Measurements from ENCODE around the gene IMPG1. TPM values are rescaled to one million over a fixed set of nuclear protein-coding genes. Genes with fewer than 3 reads are reported as not detected.

The IMPG1 gene
- total and polyA plus RNA-seq, 2 of the 13 experiments (the other 11 are each of a cell fraction or from before 2014, with no cell fraction given) = not detected

DNA sequence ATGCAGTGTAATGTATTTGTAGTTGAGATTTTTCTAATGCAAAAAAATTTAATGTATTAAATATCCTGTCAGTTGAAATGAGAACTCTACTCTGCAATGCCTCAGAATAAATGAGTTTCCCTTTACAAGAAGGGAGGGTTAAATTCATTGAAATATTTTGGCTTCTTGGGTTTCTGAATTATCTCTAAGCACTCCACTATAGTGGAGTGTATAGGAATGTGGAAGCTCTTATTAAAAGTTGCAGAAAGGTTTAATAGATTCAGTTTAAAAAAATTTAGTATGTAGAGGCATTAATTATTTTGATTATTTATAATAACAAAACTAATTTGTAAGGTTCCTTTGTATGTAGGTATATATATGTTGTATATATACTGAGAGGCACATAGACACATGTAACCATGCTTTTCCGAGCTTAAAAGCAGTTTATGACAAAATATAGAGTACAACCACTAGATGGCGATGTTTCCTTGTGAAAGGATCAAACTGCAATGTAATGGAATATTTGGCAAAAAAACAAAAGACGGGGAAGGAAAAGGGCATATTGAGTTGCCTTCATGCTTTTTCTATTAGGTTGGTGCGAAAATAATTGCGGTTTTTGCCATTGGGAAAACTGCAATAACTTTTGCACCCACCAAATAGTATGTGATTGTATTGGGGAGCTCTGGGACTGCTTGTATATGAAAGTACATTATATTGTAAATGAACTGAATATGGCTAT is 179.2 kb downstream of the IMPG1 start (continued):
- TF ChIP-seq TFE3 (CRISPR knock-in tag; IDR thresholded peaks at IDR 0.05) (no peak), HOXA9 (CRISPR knock-in tag; IDR thresholded peaks at IDR 0.05; ENCODE audit: borderline replicate concordance) (no peak), MAX (IDR thresholded peaks at IDR 0.05) (no peak), ZBTB7A (CRISPR knock-in tag; IDR thresholded peaks at IDR 0.05) (no peak), SUZ12 (IDR thresholded peaks at IDR 0.05; ENCODE audit: low read depth, low read length) (no peak), SETDB1 (CRISPR knock-in tag; IDR thresholded peaks at IDR 0.05; ENCODE audit: borderline replicate concordance) (no peak), STAG1 (CRISPR knock-in tag; IDR thresholded peaks at IDR 0.05) (peak; percentile 73), EZH2 (conservative IDR thresholded peaks at IDR 0.05; ENCODE audit: low read depth, low read length) (no peak)
- TF ChIP-seq, protein P1, sequence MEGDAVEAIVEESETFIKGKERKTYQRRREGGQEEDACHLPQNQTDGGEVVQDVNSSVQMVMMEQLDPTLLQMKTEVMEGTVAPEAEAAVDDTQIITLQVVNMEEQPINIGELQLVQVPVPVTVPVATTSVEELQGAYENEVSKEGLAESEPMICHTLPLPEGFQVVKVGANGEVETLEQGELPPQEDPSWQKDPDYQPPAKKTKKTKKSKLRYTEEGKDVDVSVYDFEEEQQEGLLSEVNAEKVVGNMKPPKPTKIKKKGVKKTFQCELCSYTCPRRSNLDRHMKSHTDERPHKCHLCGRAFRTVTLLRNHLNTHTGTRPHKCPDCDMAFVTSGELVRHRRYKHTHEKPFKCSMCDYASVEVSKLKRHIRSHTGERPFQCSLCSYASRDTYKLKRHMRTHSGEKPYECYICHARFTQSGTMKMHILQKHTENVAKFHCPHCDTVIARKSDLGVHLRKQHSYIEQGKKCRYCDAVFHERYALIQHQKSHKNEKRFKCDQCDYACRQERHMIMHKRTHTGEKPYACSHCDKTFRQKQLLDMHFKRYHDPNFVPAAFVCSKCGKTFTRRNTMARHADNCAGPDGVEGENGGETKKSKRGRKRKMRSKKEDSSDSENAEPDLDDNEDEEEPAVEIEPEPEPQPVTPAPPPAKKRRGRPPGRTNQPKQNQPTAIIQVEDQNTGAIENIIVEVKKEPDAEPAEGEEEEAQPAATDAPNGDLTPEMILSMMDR (CRISPR knock-in tag; IDR thresholded peaks at IDR 0.05) = peak; percentile 75
- TF ChIP-seq, protein P2, sequence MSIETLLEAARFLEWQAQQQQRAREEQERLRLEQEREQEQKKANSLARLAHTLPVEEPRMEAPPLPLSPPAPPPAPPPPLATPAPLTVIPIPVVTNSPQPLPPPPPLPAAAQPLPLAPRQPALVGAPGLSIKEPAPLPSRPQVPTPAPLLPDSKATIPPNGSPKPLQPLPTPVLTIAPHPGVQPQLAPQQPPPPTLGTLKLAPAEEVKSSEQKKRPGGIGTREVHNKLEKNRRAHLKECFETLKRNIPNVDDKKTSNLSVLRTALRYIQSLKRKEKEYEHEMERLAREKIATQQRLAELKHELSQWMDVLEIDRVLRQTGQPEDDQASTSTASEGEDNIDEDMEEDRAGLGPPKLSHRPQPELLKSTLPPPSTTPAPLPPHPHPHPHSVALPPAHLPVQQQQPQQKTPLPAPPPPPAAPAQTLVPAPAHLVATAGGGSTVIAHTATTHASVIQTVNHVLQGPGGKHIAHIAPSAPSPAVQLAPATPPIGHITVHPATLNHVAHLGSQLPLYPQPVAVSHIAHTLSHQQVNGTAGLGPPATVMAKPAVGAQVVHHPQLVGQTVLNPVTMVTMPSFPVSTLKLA (IDR thresholded peaks at IDR 0.05) = no peak
